HepG2 (cell line): ENCODE results near the gene GPN2. TPM values are rescaled to one million over a fixed set of nuclear protein-coding genes. Genes with fewer than 3 reads are reported as not detected.
"Not testable (repeated sequence)": the region's sequence is repeated elsewhere in the genome, so short reads cannot be mapped to it uniquely, and the experiment has no call there.

Source experiments
- ARNTL ChIP-seq: sonication (generic); formaldehyde crosslinking; IDR thresholded peaks from 2 replicates; pipeline ENCODE4 v1.4.0; 2020; ENCODE audit warnings: mild to moderate bottlenecking, missing genetic modification reagents
- BCL6 ChIP-seq: IDR thresholded peaks from 2 replicates; pipeline ENCODE4 v1.6.1; 2016; ENCODE audit warnings: missing genetic modification reagents, missing compliant biosample characterization
- FOSL1 ChIP-seq: sonication (generic); formaldehyde crosslinking; IDR thresholded peaks from 2 replicates; pipeline ENCODE4 v1.9.0; 2021; ENCODE audit warnings: missing genetic modification reagents, borderline replicate concordance
- HDAC1 ChIP-seq: sonication (generic); formaldehyde crosslinking; IDR thresholded peaks from 2 replicates; pipeline ENCODE4 v1.5.1; 2020; ENCODE audit warnings: mild to moderate bottlenecking, missing genetic modification reagents
- HIVEP1 ChIP-seq: sonication (generic); formaldehyde crosslinking; IDR thresholded peaks from 2 replicates; pipeline ENCODE4 v1.4.0; 2020; ENCODE audit warnings: mild to moderate bottlenecking, missing genetic modification reagents
- MED1 ChIP-seq: sonication (generic); formaldehyde crosslinking; IDR thresholded peaks from 2 replicates; pipeline ENCODE4 v1.4.0; 2020; ENCODE audit warnings: missing genetic modification reagents
- MEIS1 ChIP-seq: sonication (generic); formaldehyde crosslinking; IDR thresholded peaks from 2 replicates; pipeline ENCODE4 v1.9.0; 2021; ENCODE audit warnings: mild to moderate bottlenecking, missing genetic modification reagents, moderate library complexity, borderline replicate concordance
- PRDM10 ChIP-seq: sonication (generic); formaldehyde crosslinking; IDR thresholded peaks from 2 replicates; pipeline ENCODE4 v1.4.0; 2020; ENCODE audit warnings: low read depth, missing genetic modification reagents
- SOX13 ChIP-seq, 3 experiments: fragments of 450-650 bp in 1 of 3; sonication (generic) in 1 of 3; formaldehyde crosslinking in 1 of 3; IDR thresholded peaks in 2 of 3; conservative IDR thresholded peaks in 1 of 3; 2 replicates each; pipeline versions ENCODE4 v1.5.0 to v1.6.1; 2016 to 2020; ENCODE audit warnings: antibody characterized with exemption in 1 of 3, mild to moderate bottlenecking in 1 of 3, missing compliant biosample characterization in 1 of 3, missing genetic modification reagents in 1 of 3, moderate library complexity in 1 of 3
- SP4 ChIP-seq: sonication (generic); formaldehyde crosslinking; IDR thresholded peaks from 2 replicates; pipeline ENCODE4 v1.8.1; 2023; ENCODE audit warnings: mild to moderate bottlenecking, missing genetic modification reagents
- TFDP2 ChIP-seq: sonication (generic); formaldehyde crosslinking; IDR thresholded peaks from 2 replicates; pipeline ENCODE4 v1.4.0; 2020; ENCODE audit warnings: missing genetic modification reagents
- ZBTB38 ChIP-seq: sonication (generic); formaldehyde crosslinking; IDR thresholded peaks from 2 replicates; pipeline ENCODE4 v1.5.1; 2020; ENCODE audit warnings: mild to moderate bottlenecking, missing genetic modification reagents
- ZGPAT ChIP-seq: IDR thresholded peaks from 2 replicates; pipeline ENCODE4 v1.6.1; 2016; ENCODE audit warnings: mild to moderate bottlenecking
- ZNF460 ChIP-seq: sonication (generic); formaldehyde crosslinking; IDR thresholded peaks from 2 replicates; pipeline ENCODE4 v1.5.1; 2020; ENCODE audit warnings: missing genetic modification reagents, mild to moderate bottlenecking, borderline replicate concordance
- ZNF574 ChIP-seq: sonication (generic); formaldehyde crosslinking; IDR thresholded peaks from 2 replicates; pipeline ENCODE4 v1.4.0; 2020; ENCODE audit warnings: missing genetic modification reagents
- ZNF580 ChIP-seq: IDR thresholded peaks from 2 replicates; pipeline ENCODE4 v1.6.1; 2016; ENCODE audit warnings: low read depth, borderline replicate concordance
- ZNF788 ChIP-seq: sonication (generic); formaldehyde crosslinking; IDR thresholded peaks from 2 replicates; pipeline ENCODE4 v1.5.0; 2020; ENCODE audit warnings: mild to moderate bottlenecking, missing genetic modification reagents, borderline replicate concordance
- polyA plus RNA-seq, 8 experiments: library from polyadenylated mRNA; depleted of rRNA in 3 of 8; stranded (reverse) in 7 of 8; unstranded in 1 of 8; fragments of >200 nt; fragmentation: Illumina TruSeq in 4 of 8; extraction: Trizol in 4 of 8; gene quantifications; 2 replicates each; pipeline versions ENCODE4 v1.2.1 to v1.2.3, GENCODE V29; 2011 to 2016; ENCODE audit warnings: low read depth in 4 of 8, missing spikeins in 1 of 8, mixed read lengths in 1 of 8; ENCODE audit not compliant: insufficient read depth in 1 of 8
- total RNA-seq, 5 experiments: library from RNA; depleted of rRNA; stranded (reverse); fragments of >200 nt; fragmentation: Illumina TruSeq; extraction: Trizol; gene quantifications; 2 replicates each; pipeline ENCODE4 v1.2.3, GENCODE V29; 2016; ENCODE audit warnings: low read depth in 1 of 5

GPN2 gene
- total and polyA plus RNA-seq, 2 of the 13 experiments (the other 11 are each of a cell fraction or from before 2014, with no cell fraction given) = 19.3 to 38.9 TPM

- TF ChIP-seq ZNF574 (CRISPR knock-in tag) = peak; percentile 68; the same call in 1 of the 2 replicates
- TF ChIP-seq ARNTL (CRISPR knock-in tag) = peak; percentile 41; the same call in 1 of the 2 replicates
- peak; percentile 58; the same call in 1 of the 2 replicates for TF ChIP-seq ZNF788 (CRISPR knock-in tag)
- not testable (repeated sequence) for TF ChIP-seq SOX13 (IDR thresholded peaks at IDR 0.05)
- peak in 1 of 2 experiments; percentile 66; a peak in 2 of 4 replicates for TF ChIP-seq SOX13 (CRISPR knock-in tag; conservative IDR thresholded peaks at IDR 0.05 in 1 of 2, IDR thresholded peaks at IDR 0.05 in 1 of 2)
- peak; percentile 88 for TF ChIP-seq MED1
- peak; percentile 42; the same call in 1 of the 2 replicates for TF ChIP-seq SP4
- TF ChIP-seq HDAC1 = peak; percentile 74; the same call in 1 of the 2 replicates
- 0 out of 2 replicates have a peak, but pooled peaks have one; percentile 29 for TF ChIP-seq TFDP2
- peak; percentile 71; the same call in 1 of the 2 replicates for TF ChIP-seq ZNF460 (CRISPR knock-in tag)
- TF ChIP-seq HIVEP1 (CRISPR knock-in tag) = 0 out of 2 replicates have a peak, but pooled peaks have one; percentile 63
- peak; percentile 51; the same call in 1 of the 2 replicates for TF ChIP-seq PRDM10 (CRISPR knock-in tag)
- TF ChIP-seq ZGPAT = peak; percentile 66; the same call in 1 of the 2 replicates
- TF ChIP-seq BCL6 (CRISPR knock-in tag) = peak; percentile 70
- TF ChIP-seq ZBTB38 (CRISPR knock-in tag) = 0 out of 2 replicates have a peak, but pooled peaks have one; percentile 39
- 0 out of 2 replicates have a peak, but pooled peaks have one; percentile 11 for TF ChIP-seq FOSL1 (CRISPR knock-in tag)
- TF ChIP-seq MEIS1 (CRISPR knock-in tag) = 0 out of 2 replicates have a peak, but pooled peaks have one; percentile 68
- peak; percentile 63; the same call in 1 of the 2 replicates for TF ChIP-seq ZNF580 (CRISPR knock-in tag)
These were observed 8.5 kb downstream of the GPN2 start (continued) for GRCh38 chr1:26881611-26882010.
